Endometrium (tissue), 2 donors: ENCODE results near the gene WWTR1.

Experiments
- FAIRE-seq: peaks from 2 replicates; lab custom pipeline; 2012; peaks lifted over from hg19 to GRCh38; lab: Jason Lieb, UNC
- donor health status: control.
- donor health status: control.

The WWTR1 gene

DNA sequence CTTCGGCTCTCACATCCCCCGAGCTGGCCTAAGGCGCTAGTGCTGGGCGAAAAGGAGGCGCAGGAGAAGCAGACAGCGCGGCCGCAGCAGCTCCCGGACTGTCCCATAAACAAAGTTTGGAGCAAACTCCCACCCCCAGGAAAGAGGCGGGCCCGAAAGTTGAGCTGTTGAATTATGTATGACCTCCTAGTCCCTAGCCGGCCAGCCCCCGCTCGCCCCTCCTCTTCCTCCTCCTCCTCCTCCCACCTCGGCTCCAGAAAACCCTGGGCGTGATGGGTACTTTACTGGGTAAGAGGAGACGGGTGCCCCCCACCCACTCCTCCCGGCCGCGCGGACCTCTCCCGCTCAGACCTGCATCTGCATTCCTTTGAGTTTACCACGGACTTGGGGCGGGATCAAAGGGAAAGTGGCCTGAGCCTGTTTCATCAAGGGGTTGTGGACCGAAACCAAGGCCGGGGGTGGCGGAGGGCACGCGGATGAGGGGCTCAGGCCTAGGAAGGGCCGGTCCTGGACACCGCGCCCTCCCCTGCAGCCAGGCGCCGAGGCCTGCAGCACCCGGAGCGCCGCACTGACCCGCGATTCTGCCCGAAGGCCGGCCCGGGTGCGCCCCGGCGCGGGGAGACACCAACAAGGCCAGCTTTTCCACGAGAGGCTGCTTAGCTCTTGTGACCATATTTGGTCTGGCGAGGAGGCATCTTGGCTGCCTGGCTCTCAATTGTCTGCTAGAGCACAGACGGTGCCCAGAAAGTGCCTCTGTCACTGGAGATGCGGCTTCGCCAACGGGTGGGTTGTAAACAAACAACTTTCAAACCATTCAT, at the start of gene WWTR1:
TSS of gene WWTR1 (minus strand) at position 100 of the 818 bp plus-strand sequence. CDS start 719 bp downstream, outside the sequence.
- FAIRE-seq, result no peak

GRCh38 chr3:149706905-149707304, 49.1 kb upstream of the WWTR1 start:
- no peak for FAIRE-seq

- no peak for FAIRE-seq
Observed at GRCh38 chr3:149705416-149705815, 47.6 kb upstream of the WWTR1 start.

- FAIRE-seq, result no peak
Observed at GRCh38 chr3:149703466-149703865, 45.6 kb upstream of the WWTR1 start.

DNA sequence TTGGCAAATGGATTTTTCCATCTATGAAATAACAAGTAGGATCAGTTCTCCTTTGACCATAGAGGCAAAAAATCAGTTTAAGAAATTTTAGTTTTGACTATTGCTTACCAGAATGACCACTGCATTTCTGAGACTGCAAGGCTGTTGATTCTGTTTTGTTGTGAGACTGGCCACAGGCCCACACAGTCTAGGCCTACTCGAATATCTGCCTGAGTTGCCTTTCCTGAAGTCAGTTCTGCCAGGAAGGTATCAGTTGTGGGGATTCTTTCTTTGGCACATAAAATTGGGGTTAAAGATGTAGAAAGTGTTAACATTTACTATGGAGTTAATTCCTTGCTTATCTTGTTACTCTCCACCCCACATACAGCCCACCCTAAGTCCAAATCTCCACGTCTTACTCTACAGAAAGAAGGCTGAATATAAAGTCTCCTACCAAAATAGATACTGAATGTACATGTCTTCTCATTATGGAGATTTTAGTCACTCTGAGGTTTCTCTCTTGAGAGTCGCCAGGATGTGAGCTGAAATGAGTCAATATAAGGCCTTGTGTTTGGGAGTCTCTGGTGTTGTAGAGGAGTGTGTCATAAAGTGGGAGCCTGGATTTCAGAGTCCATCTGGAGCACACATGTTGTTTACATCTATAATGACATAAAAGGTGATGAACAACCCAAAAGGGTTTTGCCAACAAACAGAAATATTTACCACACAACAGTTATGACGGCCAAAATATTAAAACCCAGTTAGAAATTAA, 45.0 kb upstream of the WWTR1 start:
- FAIRE-seq, result peak; percentile 96

DNA sequence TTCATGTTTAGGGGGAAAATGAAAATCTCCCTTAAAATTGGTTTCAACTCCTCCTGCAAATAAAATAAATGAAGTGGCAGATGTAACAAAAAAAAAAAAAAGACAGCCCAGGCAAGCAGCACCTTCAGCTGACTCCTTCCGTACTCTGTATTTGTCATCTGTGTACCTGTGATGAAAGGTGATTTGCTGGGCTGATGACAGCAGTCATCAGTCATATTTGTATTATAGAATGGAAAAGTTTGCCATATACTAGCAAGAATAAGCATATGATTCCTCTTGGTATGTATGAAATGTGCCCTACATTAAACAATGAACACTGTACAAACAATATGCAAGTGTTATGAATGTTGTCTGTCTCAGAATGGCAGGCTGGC, 44.1 kb upstream of the WWTR1 start:
- no peak for FAIRE-seq

DNA sequence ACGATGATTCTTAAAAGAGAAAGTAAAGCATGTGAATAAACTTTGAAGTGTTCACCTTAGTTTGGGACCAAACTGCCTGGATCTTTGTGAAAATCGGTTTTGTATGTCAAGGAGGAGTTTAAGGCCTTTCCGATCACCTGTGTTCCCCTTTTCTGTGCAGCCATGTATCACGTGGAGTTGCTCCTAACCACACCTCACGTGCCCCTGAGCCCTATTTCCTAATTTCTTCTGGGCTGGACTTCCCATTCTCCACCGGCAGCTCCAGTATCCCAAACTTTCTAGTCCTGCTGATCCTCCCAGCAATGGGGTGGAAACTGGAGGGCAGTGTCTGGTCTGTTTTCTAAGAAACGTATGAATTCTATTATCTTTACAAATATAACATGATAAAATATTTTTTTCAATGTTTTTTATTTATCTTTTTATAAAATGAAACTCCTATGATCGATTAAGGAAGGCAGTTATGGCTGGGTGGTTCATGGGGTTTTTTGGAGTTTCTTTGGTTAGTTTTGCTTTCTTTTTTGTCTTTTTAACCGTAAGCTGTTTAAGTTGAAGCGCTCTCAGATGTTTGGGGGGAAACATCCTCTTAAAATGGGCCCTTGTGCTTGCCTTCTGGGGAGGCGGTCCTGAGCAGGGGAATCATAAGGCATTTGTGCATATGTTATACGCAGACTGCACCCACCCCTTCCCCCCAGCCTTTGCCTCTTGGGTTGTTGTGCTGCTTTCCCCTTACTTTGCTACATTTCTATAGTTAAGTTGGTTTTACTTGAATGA, 43.6 kb upstream of the WWTR1 start:
- FAIRE-seq, result no peak

DNA sequence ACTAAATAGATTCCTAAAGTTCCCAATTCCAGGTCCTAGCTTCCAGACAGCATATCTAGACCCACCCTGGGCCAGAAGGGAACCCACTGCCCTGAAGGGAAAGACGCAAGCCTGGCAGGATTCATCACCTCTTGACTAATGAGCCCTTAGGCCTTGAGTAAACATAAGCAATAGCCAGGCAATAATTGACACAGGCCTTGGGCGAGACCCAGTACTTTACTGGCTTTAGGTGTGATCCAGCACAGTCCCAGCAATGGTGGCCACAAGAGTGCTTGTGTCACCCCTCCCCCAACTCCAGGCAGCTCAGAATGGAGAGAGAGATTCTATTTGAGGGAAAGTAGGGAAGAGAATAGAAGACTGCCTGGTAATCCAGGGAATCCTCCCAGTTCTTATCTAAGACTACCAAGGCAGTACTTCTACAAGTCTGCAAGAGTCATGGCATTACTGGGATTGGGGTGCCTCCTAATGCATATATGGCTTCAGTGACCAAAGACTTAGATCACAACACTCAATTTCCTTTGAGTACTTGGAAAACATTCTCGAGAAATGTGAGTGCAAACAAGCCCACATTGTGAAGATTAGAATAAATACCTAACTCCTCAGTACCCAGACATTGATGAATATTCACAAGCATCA, 30.4 kb upstream of the WWTR1 start:
- FAIRE-seq, result no peak

GRCh38 chr3:149686996-149687395, 29.2 kb upstream of the WWTR1 start:
- FAIRE-seq, result no peak

GRCh38 chr3:149678351-149678950, 20.6 kb upstream of the WWTR1 start:
- FAIRE-seq, result no peak

DNA sequence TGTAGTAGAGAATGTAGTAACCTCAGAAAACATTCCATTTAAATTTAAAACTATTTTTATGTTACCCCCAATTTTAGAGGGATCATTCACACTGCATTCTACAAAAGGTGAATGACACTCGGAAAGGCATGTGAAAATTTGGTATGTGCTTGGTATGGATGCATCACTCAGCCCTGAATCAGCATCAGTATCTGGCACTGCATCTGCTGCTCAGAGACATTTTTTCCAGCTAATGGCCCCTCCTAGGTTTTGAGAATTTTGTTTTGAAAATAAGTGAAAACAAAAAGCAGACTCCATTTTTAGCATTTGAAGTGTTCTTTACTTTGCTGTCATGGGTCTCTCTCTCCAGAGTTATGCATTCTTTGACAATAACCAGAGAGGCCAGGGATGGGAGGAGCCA, 15.6 kb upstream of the WWTR1 start:
- FAIRE-seq, result no peak

DNA sequence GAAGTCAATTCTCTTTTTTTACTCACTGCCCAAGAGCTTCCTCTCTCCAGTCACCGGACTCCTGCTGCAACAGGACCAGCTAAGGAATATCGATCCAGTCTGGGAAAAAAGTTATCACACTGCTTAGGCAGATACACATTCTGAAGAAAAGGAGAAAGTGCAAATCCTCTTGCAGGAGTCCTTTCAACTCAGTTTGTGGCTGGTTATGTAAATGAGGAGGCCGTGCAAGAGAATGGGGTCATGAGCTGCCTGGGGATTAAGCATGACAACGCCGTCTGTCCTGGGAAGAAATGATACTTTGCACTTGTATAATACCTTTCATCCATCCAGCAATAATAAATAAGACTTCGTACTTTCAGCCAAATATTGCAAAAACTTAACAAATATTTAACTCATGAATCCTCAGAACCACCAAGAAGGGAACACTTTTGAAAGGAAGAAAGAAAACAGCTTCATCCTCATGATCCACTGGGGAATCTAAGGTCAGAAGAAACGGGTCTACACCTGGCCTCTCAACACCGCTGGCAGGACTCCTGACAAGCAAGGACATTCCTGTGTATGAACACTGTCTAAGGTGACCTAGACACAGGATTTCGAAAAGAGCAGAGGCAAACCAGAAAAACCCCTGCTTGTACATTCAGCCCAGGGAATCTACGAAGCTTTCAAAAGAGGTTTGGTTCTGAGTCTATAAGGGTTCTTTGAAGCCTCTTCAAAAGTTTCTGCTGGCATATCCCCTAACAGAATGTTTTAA, 13.1 kb upstream of the WWTR1 start:
- no peak for FAIRE-seq

- FAIRE-seq, result no peak
Observed at GRCh38 chr3:149667576-149667975, 9.8 kb upstream of the WWTR1 start.

DNA sequence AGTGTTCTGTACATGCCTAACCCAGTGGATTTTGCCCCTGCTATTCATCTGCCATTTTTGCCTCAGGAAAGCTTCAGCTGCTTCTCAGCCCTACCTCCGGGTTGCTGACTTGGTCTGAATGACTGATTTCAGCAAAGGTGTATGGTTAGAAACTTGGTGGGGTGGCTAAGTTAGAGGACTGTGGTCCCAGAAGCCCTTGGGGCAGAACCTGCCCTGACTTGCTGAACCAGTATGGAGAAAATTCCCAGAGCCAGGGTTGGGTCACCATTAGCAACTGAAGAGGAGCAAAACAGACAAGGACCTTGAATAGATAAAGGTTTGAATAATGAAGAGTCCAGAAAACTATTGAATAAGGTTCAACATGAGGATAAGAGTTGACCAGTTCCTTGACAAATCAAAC, 6.1 kb upstream of the WWTR1 start:
- FAIRE-seq, result no peak

DNA sequence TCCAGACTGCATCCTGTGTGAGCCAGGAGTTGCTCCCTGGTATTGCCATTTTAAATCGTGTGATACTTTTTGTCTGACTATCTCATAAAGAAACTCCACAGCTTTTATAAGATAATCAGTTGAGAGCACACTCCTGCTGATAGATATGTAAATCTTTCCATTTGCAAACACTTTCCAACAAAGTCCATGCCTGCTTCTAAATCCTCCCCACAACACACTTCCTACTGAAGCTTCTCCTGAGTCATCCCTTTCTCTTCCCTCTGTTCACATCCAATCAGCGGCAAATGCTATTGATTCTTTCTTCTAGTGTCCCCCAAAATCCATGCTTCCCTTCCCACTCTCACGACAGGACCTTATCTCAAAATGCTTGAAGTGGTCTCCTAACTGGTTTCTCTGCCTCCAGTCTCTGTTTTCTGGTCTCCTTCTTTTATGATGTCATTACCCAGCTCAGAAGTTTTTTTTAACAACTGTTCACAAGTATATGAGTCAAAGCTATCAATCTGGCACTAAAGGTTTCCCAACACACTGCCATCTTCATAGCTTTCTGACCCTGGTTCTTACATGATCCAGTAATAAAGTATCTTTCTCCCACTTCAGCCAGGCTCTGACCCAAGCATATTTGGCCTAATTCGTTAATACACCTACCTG, 4.5 kb upstream of the WWTR1 start:
- FAIRE-seq, result no peak

DNA sequence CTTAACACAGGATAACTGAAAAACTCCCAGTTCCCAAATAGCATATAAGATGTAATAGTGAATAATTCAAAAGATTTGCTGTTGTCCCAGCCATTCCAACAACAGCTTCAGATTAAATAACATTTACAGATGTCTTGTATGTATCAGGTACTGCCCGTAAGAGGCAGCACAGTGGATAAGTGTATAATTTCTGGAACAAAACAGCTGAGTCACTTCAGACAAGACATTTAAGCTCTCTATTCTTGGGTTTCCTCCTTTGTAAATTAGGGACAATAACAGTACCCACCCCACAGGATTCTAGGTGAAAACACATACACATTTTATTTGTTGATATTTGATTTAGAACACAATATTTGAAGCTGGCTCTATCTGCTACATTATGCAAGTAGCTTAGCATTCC, 2.6 kb upstream of the WWTR1 start:
- no peak for FAIRE-seq

DNA sequence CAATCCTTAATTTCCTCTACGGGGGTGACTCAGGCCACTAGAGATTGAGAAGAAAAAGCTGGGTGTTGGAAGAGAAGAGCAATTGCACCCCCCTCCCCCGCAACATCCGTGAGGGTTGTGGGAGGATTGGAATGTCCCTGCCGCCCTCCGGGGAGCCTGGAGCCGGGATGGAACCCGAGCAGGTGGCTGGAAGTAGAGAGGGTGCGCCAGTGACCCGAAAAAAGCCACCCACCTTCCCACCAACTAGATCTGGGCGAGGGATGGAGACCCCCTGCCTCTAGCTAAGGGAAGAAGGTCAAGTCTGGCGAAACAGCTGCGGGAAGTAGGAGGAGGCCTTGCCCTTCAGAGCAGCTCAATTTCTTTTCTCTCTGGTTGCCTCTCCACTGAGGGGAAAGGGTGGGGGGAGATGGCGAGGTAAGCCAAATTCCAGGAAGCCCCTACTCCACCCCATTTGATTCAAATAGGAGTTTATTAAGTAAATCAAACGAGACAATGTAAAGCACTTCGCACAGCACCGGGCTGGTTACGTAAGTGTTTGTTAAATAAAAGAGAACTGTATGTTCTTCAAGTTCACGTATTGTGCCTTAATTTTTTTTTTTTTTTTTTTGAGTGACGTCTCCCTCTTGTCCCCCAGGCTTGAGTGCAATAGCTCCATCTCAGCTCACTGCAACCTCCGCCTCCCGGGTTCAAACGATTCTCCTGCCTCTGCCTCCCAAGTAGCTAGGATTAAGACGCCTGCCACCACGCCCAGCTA, 1.1 kb upstream of the WWTR1 start:
- FAIRE-seq, result no peak

GRCh38 chr3:149657321-149657925, 402 bp downstream of the WWTR1 start:
- no peak for FAIRE-seq

- FAIRE-seq, result no peak
Observed at GRCh38 chr3:149655826-149656574, 1.8 kb downstream of the WWTR1 start.
